ENCODE measurements around the gene LIPE. TPM values are rescaled to one million over a fixed set of nuclear protein-coding genes. Genes with fewer than 3 reads are reported as not detected.
A peak's percentile ranks its signal among the peaks of the same experiment; 100 is the strongest.

The LIPE gene
- total and polyA plus RNA-seq, 12 donors = 39.4 to 109 (median 55.0) TPM

- DNase-seq (peak; percentile 88 to 92), ATAC-seq (peak; percentile 87 to 94 (median 93))
- Histone ChIP-seq H3K27ac (peak overlapping the region; percentile 73 to 94 (median 92)), H3K36me3 (no peaks in the 10 kb centered on the region), H3K4me3 (peak overlapping the region; percentile 39 to 89 (median 75)), H3K4me1 (peaks cover 3 to 78% (median 58%) of the 10 kb centered on the region in 9 donors), H3K27me3 (peaks cover 0 to 16% (median 0%) of the 10 kb centered on the region in 7 donors), H3K9me3 (no peaks in the 10 kb centered on the region)
- WGBS, 2 donors = 2 to 3% methylated on average over 65 of the region's 65 CpGs
- intact Hi-C loops (cut with DNase I) = loop anchor here in 1 of 10 donors (5.0 kb wide), 1 partner anchor 141 kb away; no protein-coding TSS in a partner anchor
- peak in 1 of 9 donors; percentile 7 for TF ChIP-seq CTCF (IDR thresholded peaks at IDR 0.05)
Observed at GRCh38 chr19:42423462-42424344, 3.5 kb downstream of the LIPE start.

GRCh38 chr19:42422901-42423461 lies 4.2 kb downstream of the LIPE start:
- no peak for TF ChIP-seq CTCF (IDR thresholded peaks at IDR 0.05)
- Histone ChIP-seq H3K27me3 (peaks cover 0 to 16% (median 0%) of the 10 kb centered on the region in 7 donors), H3K36me3 (peaks cover 0 to 6% (median 0%) of the 10 kb centered on the region in 9 donors), H3K27ac (peak overlapping the region; percentile 73 to 94 (median 92)), H3K4me3 (peak overlapping the region; percentile 39 to 89 (median 75)), H3K4me1 (peaks cover 3 to 84% (median 59%) of the 10 kb centered on the region in 9 donors), H3K9me3 (no peaks in the 10 kb centered on the region)
- peak; percentile 19 to 57 (median 42) for ATAC-seq
- intact Hi-C loops (cut with DNase I) = loop anchor here in 1 of 10 donors (5.0 kb wide), 1 partner anchor 141 kb away; no protein-coding TSS in a partner anchor
- DNase-seq = peak in 1 of 2 donors; percentile 49
- WGBS, 2 donors = 1 to 2% methylated on average over 38 of the region's 38 CpGs

- peaks cover 0 to 13% (median 0%) of the 10 kb centered on the region in 9 donors for H3K36me3 ChIP-seq
- WGBS, 2 donors = 30 to 34% methylated on average over 17 of the region's 17 CpGs
- TF ChIP-seq CTCF (IDR thresholded peaks at IDR 0.05) = no peak
- no peaks in the 10 kb centered on the region for H3K9me3 ChIP-seq
- peak; percentile 21 to 67 (median 52) for ATAC-seq
- intact Hi-C loops (cut with DNase I) = loop anchor here in 1 of 10 donors (5.0 kb wide), 1 partner anchor 140 kb away; no protein-coding TSS in a partner anchor
- peak overlapping the region; percentile 73 to 94 (median 92) for H3K27ac ChIP-seq
- H3K27me3 ChIP-seq = peaks cover 0 to 16% (median 0%) of the 10 kb centered on the region in 7 donors
- peaks cover 3 to 79% (median 59%) of the 10 kb centered on the region in 9 donors for H3K4me1 ChIP-seq
- peak overlapping the region; percentile 39 to 89 (median 75) for H3K4me3 ChIP-seq
- peak; percentile 44 to 60 for DNase-seq
Observed at GRCh38 chr19:42422092-42422900, 4.9 kb downstream of the LIPE start.
